Activated CD8-positive, alpha-beta T cell treated with anti-CD3 and anti-CD28 coated beads, Interleukin-2, amount 10 ng/mL, durations not matched to agents 7 days and 5 days (primary cell): ENCODE results near the gene KCNG2. TPM values are rescaled to one million over a fixed set of nuclear protein-coding genes. Genes with fewer than 3 reads are reported as not detected.

ENCODE experiments used
- ATAC-seq: fragments of 150-1000 bp; cut with Tn5 transposase; one replicate; pipeline ENCODE4 v1.10.0; 2021; ENCODE audit warnings: moderate library complexity
- CTCF ChIA-PET: fragments of 350-600 bp; sonication (Branson Sonifier 250); formaldehyde crosslinking; loops from one replicate; lab custom pipeline; 2021; ENCODE audit warnings: antibody characterized with exemption; lab: Charles Lee
- POLR2A ChIA-PET: fragments of 350-600 bp; sonication (Branson Sonifier 250); formaldehyde crosslinking; loops from one replicate; lab custom pipeline; 2021; ENCODE audit warnings: antibody characterized with exemption; lab: Charles Lee
- DNase-seq: peaks from one replicate; pipeline ENCODE4 v3.0.0-alpha.2; 2020
- H3K27ac Mint-ChIP-seq: one replicate; pipeline ENCODE4 v1.8.0; 2021; ENCODE audit warnings: mild to moderate bottlenecking, mixed read lengths
- H3K27me3 Mint-ChIP-seq: one replicate; pipeline ENCODE4 v1.8.0; 2021; ENCODE audit warnings: low read depth, mixed read lengths
- H3K36me3 Mint-ChIP-seq: one replicate; pipeline ENCODE4 v1.8.0; 2021; ENCODE audit warnings: low read depth, mixed read lengths
- H3K4me1 Mint-ChIP-seq: one replicate; pipeline ENCODE4 v1.8.0; 2021; ENCODE audit warnings: low read depth, mixed read lengths
- H3K4me3 Mint-ChIP-seq: one replicate; pipeline ENCODE4 v1.8.0; 2021; ENCODE audit warnings: mild to moderate bottlenecking, mixed read lengths
- H3K9me3 Mint-ChIP-seq: one replicate; pipeline ENCODE4 v1.8.0; 2022; ENCODE audit warnings: mixed read lengths; ENCODE audit not compliant: insufficient read depth
- total RNA-seq, 2 experiments: library from RNA; stranded (reverse); gene quantifications; one replicate each; pipeline ENCODE4 v1.2.3, GENCODE V29; 2021

KCNG2 gene
- total RNA-seq, 2 experiments from 2014 or later, result not detected

- H3K4me1 Mint-ChIP-seq, result peaks cover 9% of the 10 kb centered on the region
- DNase-seq, result no peak
- no peak for ATAC-seq
- H3K36me3 Mint-ChIP-seq, result no peaks in the 10 kb centered on the region
- peaks cover 15% of the 10 kb centered on the region for H3K27me3 Mint-ChIP-seq
- H3K27ac Mint-ChIP-seq, result no peak overlapping the region
- no peak overlapping the region for H3K4me3 Mint-ChIP-seq
- CTCF ChIA-PET, result no interaction called here
- H3K9me3 Mint-ChIP-seq, result no peaks in the 10 kb centered on the region
- POLR2A ChIA-PET, result no interaction called here
These were observed 22.2 kb downstream of the KCNG2 start for GRCh38 chr18:79819968-79820351.

DNA sequence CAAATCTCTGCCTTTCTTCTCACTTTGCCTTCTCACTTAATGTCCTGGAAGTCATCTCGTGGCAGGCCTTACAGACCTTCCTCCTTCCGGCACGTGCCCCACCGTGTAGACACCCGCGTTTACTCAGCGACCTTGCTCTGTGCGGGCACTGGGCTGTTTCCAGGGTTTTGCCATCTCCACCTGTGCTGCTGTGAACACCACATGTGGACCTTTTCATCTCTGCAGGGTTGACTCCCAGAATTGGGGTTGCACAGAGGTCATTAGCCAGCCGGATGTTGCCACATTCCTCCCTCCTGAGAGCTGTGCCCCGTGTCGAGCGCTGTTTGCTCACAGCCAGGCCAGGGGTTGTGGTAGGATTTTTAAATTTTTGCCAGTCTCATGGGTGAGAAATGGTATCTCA is 25.4 kb downstream of the KCNG2 start:
- H3K27me3 Mint-ChIP-seq, result peaks cover 13% of the 10 kb centered on the region
- no peak overlapping the region for H3K27ac Mint-ChIP-seq
- no peak overlapping the region for H3K4me3 Mint-ChIP-seq
- no peaks in the 10 kb centered on the region for H3K36me3 Mint-ChIP-seq
- DNase-seq (no peak), ATAC-seq (no peak)
- peaks cover 9% of the 10 kb centered on the region for H3K4me1 Mint-ChIP-seq
- POLR2A ChIA-PET, result no interaction called here
- H3K9me3 Mint-ChIP-seq, result no peaks in the 10 kb centered on the region
- CTCF ChIA-PET, result no interaction called here

DNA sequence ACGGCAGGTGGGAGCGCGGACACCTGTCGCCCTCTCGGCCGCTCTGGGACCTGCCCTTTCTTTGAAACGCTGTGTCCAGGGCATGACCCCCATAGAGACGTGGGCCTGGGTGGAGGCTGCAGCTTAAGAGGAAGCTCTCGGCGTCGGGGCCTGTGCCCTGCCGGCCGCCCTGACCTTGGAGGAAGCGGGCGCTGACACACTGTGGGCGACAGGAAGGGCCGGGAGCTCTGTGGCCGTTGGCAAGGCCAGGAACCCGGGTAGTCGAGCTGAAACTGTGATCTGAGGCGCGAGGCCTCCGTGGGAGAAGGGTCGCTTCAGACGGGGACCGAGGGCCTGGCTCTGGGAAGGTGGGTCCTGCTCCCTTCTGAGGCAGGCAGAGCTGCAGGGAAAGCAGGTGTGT is 28.2 kb downstream of the KCNG2 start:
- H3K27ac Mint-ChIP-seq, result no peak overlapping the region
- H3K4me1 Mint-ChIP-seq, result no peaks in the 10 kb centered on the region
- peaks cover 3% of the 10 kb centered on the region for H3K27me3 Mint-ChIP-seq
- no peak overlapping the region for H3K4me3 Mint-ChIP-seq
- POLR2A ChIA-PET, result no interaction called here
- ATAC-seq (no peak), DNase-seq (no peak)
- no peaks in the 10 kb centered on the region for H3K9me3 Mint-ChIP-seq
- CTCF ChIA-PET, result no interaction called here
- no peaks in the 10 kb centered on the region for H3K36me3 Mint-ChIP-seq

DNA sequence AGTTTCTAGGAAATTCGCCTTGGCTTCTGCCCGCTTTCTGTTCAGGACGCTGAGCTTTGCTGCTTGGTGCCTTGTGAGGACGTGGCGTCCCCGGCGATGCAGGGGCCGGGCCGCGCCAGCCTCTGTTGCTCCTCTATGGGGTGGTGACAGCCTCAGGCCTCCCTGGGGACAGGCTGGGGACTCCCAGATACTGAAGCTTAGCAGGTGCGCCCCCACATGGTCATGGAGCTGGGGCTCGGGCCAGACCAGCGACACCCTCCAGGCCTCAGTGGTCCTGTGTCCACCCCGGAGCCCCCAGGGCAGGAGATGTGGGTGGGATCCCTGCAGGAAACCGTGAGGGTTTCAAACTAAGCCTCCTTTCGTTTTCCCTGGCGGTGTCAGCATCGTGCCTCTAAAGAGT is 29.2 kb downstream of the KCNG2 start:
- no peaks in the 10 kb centered on the region for H3K36me3 Mint-ChIP-seq
- H3K4me3 Mint-ChIP-seq, result no peak overlapping the region
- DNase-seq (no peak), ATAC-seq (no peak)
- no peaks in the 10 kb centered on the region for H3K4me1 Mint-ChIP-seq
- H3K27me3 Mint-ChIP-seq, result no peaks in the 10 kb centered on the region
- H3K9me3 Mint-ChIP-seq, result no peaks in the 10 kb centered on the region
- POLR2A ChIA-PET, result no interaction called here
- H3K27ac Mint-ChIP-seq, result no peak overlapping the region
- CTCF ChIA-PET, result no interaction called here

DNA sequence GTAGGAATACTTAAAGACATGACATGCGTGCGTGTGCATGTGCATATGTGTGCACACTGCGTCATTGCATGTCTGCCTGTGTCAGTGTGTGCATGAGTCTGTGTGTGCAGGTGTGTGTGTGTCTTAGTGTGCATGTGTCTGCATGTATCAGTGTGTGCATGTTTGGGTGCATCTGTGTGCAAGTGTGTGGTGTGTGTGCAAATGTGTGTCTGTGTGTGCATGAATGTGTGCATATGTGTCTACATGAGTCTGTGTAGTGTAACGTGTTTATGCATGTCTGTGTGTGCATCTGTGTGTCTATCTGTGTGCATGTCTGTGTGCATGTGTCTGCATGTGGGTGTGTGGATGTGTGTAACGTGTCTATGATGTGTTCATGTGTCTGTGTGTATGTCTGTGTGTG is 30.5 kb downstream of the KCNG2 start:
- ChIA-PET POLR2A (no interaction called here), CTCF (no interaction called here)
- H3K27ac Mint-ChIP-seq, result no peak overlapping the region
- ATAC-seq (no peak), DNase-seq (no peak)
- H3K27me3 Mint-ChIP-seq, result no peaks in the 10 kb centered on the region
- no peaks in the 10 kb centered on the region for H3K36me3 Mint-ChIP-seq
- H3K4me3 Mint-ChIP-seq, result no peak overlapping the region
- H3K9me3 Mint-ChIP-seq, result no peaks in the 10 kb centered on the region
- H3K4me1 Mint-ChIP-seq, result no peaks in the 10 kb centered on the region

DNA sequence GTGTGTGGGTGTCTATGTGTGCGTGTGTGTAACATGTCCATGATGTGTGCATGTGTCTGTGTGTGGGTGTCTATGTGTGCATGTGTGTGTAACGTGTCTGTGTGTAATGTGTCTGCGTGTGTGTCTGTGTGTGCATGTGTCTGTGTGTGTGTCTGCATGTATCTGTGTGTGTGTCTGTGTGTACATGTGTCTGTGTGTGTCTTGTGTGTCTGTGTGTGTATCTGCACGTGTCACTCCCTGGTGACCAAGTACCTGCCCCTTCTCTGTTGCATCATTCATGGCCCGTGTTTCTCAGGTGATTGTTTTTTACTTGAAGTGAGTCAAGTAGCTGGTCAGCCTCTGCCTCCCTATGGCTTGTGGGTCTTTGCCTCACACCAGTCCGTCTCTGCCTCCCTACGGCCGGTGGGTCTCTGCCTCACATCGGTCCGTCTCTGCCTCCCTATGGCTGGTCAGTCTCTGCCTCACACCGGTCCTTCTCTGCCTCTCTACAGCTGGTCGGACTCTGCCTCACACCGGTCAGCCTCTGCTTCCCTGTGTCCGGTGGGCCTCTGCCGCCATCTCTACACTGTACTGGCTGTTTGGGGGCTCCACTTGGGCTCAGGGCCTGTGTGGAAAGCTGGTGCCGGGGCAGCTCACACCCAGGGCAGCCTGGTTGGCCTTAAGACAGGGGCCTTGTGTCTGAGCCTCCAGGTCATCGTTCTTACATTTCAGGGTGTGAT is 31.6 kb downstream of the KCNG2 start:
- Mint-ChIP-seq H3K36me3 (no peaks in the 10 kb centered on the region), H3K27me3 (no peaks in the 10 kb centered on the region), H3K9me3 (no peaks in the 10 kb centered on the region), H3K4me3 (no peak overlapping the region), H3K27ac (no peak overlapping the region), H3K4me1 (no peaks in the 10 kb centered on the region)
- DNase-seq, result no peak
- POLR2A ChIA-PET, result no interaction called here
- ATAC-seq, result no peak
- CTCF ChIA-PET, result no interaction called here

DNA sequence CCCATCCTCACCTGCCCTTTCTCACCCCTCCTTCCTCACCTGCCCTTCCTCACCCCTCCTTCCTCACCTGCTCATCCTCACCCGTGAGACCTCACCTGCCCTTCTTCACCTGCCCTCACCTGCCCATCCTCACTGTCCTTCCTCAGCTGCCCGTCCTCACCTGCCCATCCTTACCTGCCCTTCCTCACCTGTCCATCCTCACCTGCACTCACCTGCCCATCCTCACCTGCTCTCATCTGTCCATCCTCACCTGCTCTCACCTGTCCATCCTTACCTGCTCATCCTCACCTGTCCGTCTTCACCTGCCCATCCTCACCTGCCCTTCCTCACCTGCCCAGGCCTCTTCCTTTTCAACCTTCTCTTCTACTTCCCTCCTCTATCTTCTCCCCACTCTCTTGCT is 34.4 kb downstream of the KCNG2 start:
- CTCF ChIA-PET, result no interaction called here
- Mint-ChIP-seq H3K27me3 (peaks cover 13% of the 10 kb centered on the region), H3K36me3 (no peaks in the 10 kb centered on the region), H3K9me3 (no peaks in the 10 kb centered on the region), H3K27ac (peak overlapping the region; percentile 19), H3K4me1 (no peaks in the 10 kb centered on the region), H3K4me3 (no peak overlapping the region)
- ATAC-seq (no peak), DNase-seq (no peak)
- POLR2A ChIA-PET, result no interaction called here

- Mint-ChIP-seq H3K9me3 (no peaks in the 10 kb centered on the region), H3K27ac (no peak overlapping the region), H3K27me3 (peaks cover 22% of the 10 kb centered on the region), H3K4me1 (no peaks in the 10 kb centered on the region), H3K4me3 (no peak overlapping the region), H3K36me3 (no peaks in the 10 kb centered on the region)
- no peak for DNase-seq
- ChIA-PET POLR2A (no interaction called here), CTCF (no interaction called here)
- ATAC-seq, result no peak
These were observed 37.1 kb downstream of the KCNG2 start for GRCh38 chr18:79834834-79835233.

- H3K27ac Mint-ChIP-seq, result no peak overlapping the region
- POLR2A ChIA-PET, result no interaction called here
- H3K9me3 Mint-ChIP-seq, result no peaks in the 10 kb centered on the region
- CTCF ChIA-PET, result no interaction called here
- no peaks in the 10 kb centered on the region for H3K4me1 Mint-ChIP-seq
- ATAC-seq (no peak), DNase-seq (no peak)
- no peaks in the 10 kb centered on the region for H3K36me3 Mint-ChIP-seq
- H3K27me3 Mint-ChIP-seq, result peaks cover 24% of the 10 kb centered on the region
- H3K4me3 Mint-ChIP-seq, result no peak overlapping the region
These were observed 44.2 kb downstream of the KCNG2 start for GRCh38 chr18:79841936-79842335.

- no peak for DNase-seq
- no peak overlapping the region for H3K27ac Mint-ChIP-seq
- no peaks in the 10 kb centered on the region for H3K9me3 Mint-ChIP-seq
- POLR2A ChIA-PET, result no interaction called here
- H3K27me3 Mint-ChIP-seq, result peaks cover 14% of the 10 kb centered on the region
- ATAC-seq, result no peak
- no peaks in the 10 kb centered on the region for H3K36me3 Mint-ChIP-seq
- CTCF ChIA-PET, result no interaction called here
- H3K4me3 Mint-ChIP-seq, result no peak overlapping the region
- H3K4me1 Mint-ChIP-seq, result no peaks in the 10 kb centered on the region
These were observed 47.3 kb downstream of the KCNG2 start for GRCh38 chr18:79844999-79845563.

- no peaks in the 10 kb centered on the region for H3K9me3 Mint-ChIP-seq
- no peaks in the 10 kb centered on the region for H3K36me3 Mint-ChIP-seq
- H3K27ac Mint-ChIP-seq, result no peak overlapping the region
- CTCF ChIA-PET, result no interaction called here
- ATAC-seq, result no peak
- DNase-seq, result no peak
- POLR2A ChIA-PET, result no interaction called here
- no peaks in the 10 kb centered on the region for H3K4me1 Mint-ChIP-seq
- H3K27me3 Mint-ChIP-seq, result peaks cover 11% of the 10 kb centered on the region
- H3K4me3 Mint-ChIP-seq, result no peak overlapping the region
These were observed 49.3 kb downstream of the KCNG2 start for GRCh38 chr18:79846936-79847557.

DNA sequence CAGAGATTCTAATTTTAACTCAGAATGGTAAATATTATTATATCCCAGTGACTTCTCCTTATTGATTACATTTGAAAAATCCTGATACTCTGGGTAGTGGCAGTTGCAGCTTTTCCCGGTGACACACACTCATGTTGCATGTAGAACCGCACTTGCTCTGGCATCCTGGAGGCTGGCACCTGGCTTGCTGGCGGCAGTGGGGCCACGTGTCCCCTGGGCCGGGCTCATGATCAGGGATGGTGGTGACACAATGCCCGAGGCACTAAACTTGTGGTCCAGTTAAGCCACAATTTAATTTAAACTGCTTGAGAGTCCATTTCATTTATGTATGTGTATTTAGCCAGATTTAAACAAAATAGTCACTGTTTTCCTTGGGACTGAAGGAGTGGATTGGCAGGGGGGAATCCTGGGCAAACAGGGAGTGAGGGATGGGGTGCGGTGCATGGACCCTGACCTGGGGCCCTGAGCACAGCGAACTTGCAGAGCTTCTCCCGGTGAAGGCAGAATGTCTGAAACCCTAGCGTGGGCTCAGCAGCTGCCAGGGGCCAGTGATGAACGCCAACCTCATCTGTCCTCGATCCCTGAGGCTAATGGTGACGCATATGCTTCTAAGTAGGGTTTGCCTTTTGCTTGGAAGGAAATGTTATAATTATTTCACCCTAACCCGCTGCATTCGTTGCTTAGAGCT is 50.0 kb downstream of the KCNG2 start:
- ATAC-seq, result no peak
- H3K9me3 Mint-ChIP-seq, result no peaks in the 10 kb centered on the region
- ChIA-PET POLR2A (no interaction called here), CTCF (no interaction called here)
- no peaks in the 10 kb centered on the region for H3K36me3 Mint-ChIP-seq
- H3K4me1 Mint-ChIP-seq, result no peaks in the 10 kb centered on the region
- H3K4me3 Mint-ChIP-seq, result no peak overlapping the region
- no peak overlapping the region for H3K27ac Mint-ChIP-seq
- no peak for DNase-seq
- peaks cover 7% of the 10 kb centered on the region for H3K27me3 Mint-ChIP-seq
